Upper lobe of left lung (tissue), 4 donors: ENCODE results near the gene UGT1A8.

ENCODE experiments used
- CTCF ChIP-seq, 6 experiments: fragments of 450-650 bp in 4 of 6; fragments of 200-600 bp in 2 of 6; sonication (generic) in 2 of 6; IDR thresholded peaks; one replicate each; pipeline ENCODE4 v1.5.1; 2016 to 2019; ENCODE audit warnings: antibody characterized with exemption in 6 of 6
- POLR2A ChIP-seq, 4 donors: fragments of 450-650 bp; IDR thresholded peaks; one replicate each; pipeline ENCODE4 v1.5.1; 2016 to 2017; ENCODE audit warnings: antibody characterized with exemption in 4 of 4, mild to moderate bottlenecking in 2 of 4
- POLR2AphosphoS5 ChIP-seq, 2 donors: sonication (generic); formaldehyde crosslinking; IDR thresholded peaks; one replicate each; pipeline ENCODE4 v1.5.1; 2017; ENCODE audit warnings: antibody characterized with exemption in 2 of 2

GRCh38 chr2:233692648-233693047 lies 75.2 kb downstream of the UGT1A8 start, which contains the start of gene UGT1A6:
- TF ChIP-seq POLR2A (IDR thresholded peaks at IDR 0.05): no peak
- TF ChIP-seq POLR2AphosphoS5 (IDR thresholded peaks at IDR 0.05): no peak
- no peak for TF ChIP-seq CTCF (IDR thresholded peaks at IDR 0.05)
